Mucosa of descending colon (tissue), 3 donors: Measurements from ENCODE around the gene MLH1. TPM values are rescaled to one million over a fixed set of nuclear protein-coding genes. Genes with fewer than 3 reads are reported as not detected.
"Not testable (repeated sequence)": the region's sequence is repeated elsewhere in the genome, so short reads cannot be mapped to it uniquely, and the experiment has no call there.

ENCODE experiments used
- ATAC-seq: fragments of 200-7000 bp; cut with Tn5 transposase; one replicate; pipeline ENCODE4 v1.9.1; 2020; ENCODE audit warnings: mild to moderate bottlenecking, moderate library complexity
- DNase-seq, 3 donors: peaks; one replicate each; pipeline ENCODE4 v3.0.0-alpha.2; 2020
- H3K36me3 ChIP-seq: fragments of 200-600 bp; one replicate; pipeline ENCODE4 v1.8.0; 2021; ENCODE audit warnings: low read depth, mild to moderate bottlenecking
- H3K4me1 ChIP-seq: fragments of 200-600 bp; one replicate; pipeline ENCODE4 v1.8.0; 2021; ENCODE audit warnings: low read depth, mild to moderate bottlenecking
- H3K4me3 ChIP-seq: fragments of 200-600 bp; one replicate; pipeline ENCODE4 v1.8.0; 2021; ENCODE audit warnings: mild to moderate bottlenecking
- H3K9me3 ChIP-seq: fragments of 200-600 bp; one replicate; pipeline ENCODE4 v1.8.0; 2021; ENCODE audit warnings: mild to moderate bottlenecking
- CTCF ChIP-seq: fragments of 200-600 bp; IDR thresholded peaks from one replicate; pipeline ENCODE4 v1.8.0; 2022; ENCODE audit warnings: antibody characterized with exemption, mild to moderate bottlenecking
- intact Hi-C, 2 donors: fragments of 100-400 bp; cut with DNase I in 1 of 2; cut with micrococcal nuclease in 1 of 2; formaldehyde crosslinking; loops; one replicate each; pipeline versions ENCODE4 v1.11.0 to v1.11.1; 2022; cut with DNase I, micrococcal nuclease
- total RNA-seq, 3 donors: library from RNA; stranded (reverse); fragmentation: NEBNext Ultra II Directional in 2 of 3; extraction: Animal tissue kit (Norgen Biotek cat#: 25700) in 2 of 3; gene quantifications; one replicate each; pipeline versions ENCODE4 v1.2.1 to v1.2.4, GENCODE V29; 2021 to 2023
- donor health status: DM: no; HTN: no; CAD: no; lungs with moderate emphysema.
- donor health status: DM: no; HTN: no; CAD: no.
- donor health status: DM: no; HTN: yes; CAD: no.

The MLH1 gene
- total RNA-seq, 3 donors from 2014 or later = 15.4 to 25.9 (median 23.7) TPM

DNA sequence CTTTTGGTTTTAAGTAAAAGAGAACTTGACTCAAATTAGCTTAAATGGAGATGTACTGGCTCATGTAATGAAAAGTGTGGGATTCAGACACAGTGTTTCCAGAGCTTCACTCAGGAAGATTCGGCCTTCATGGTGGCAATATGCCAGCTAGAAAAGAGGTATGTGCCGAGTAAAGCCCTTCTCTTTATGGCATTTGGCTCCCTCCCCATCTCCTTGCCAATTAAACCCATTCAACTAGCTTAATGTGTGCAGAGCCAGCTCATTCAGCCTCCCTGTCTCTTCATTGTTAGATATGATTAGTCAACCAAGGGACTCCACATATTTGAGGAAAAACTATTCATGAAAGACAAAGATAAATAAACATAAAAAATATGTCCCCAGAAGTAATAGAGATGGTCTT lies 33.5 kb upstream of the MLH1 start:
- DNase-seq (peak in 1 of 3 donors; percentile 24), ATAC-seq (no peak)
- no peak for TF ChIP-seq CTCF
- H3K4me3 ChIP-seq = no peak overlapping the region
- H3K4me1 ChIP-seq = peaks cover 6% of the 10 kb centered on the region
- intact Hi-C loops = loop anchor here in 1 of 2 donors (10.0 kb wide), 1 partner anchor 235 kb away; no protein-coding TSS in a partner anchor
- H3K36me3 ChIP-seq = no peaks in the 10 kb centered on the region
- no peaks in the 10 kb centered on the region for H3K9me3 ChIP-seq

GRCh38 chr3:36960502-36960901 lies 32.8 kb upstream of the MLH1 start:
- Histone ChIP-seq H3K4me3 (no peak overlapping the region), H3K36me3 (no peaks in the 10 kb centered on the region), H3K9me3 (no peaks in the 10 kb centered on the region), H3K4me1 (peaks cover 6% of the 10 kb centered on the region)
- no peak for DNase-seq
- TF ChIP-seq CTCF = no peak
- ATAC-seq = no peak
- intact Hi-C loops = loop anchor here in 1 of 2 donors (10.0 kb wide), 1 partner anchor 236 kb away; no protein-coding TSS in a partner anchor

- not testable (repeated sequence) for H3K36me3 ChIP-seq, ATAC-seq, DNase-seq, H3K9me3 ChIP-seq, H3K4me3 ChIP-seq, H3K4me1 ChIP-seq
- intact Hi-C loops = loop anchor here in 1 of 2 donors (10.0 kb wide), 1 partner anchor 238 kb away; no protein-coding TSS in a partner anchor
These were observed 30.3 kb upstream of the MLH1 start for GRCh38 chr3:36963008-36963407.

DNA sequence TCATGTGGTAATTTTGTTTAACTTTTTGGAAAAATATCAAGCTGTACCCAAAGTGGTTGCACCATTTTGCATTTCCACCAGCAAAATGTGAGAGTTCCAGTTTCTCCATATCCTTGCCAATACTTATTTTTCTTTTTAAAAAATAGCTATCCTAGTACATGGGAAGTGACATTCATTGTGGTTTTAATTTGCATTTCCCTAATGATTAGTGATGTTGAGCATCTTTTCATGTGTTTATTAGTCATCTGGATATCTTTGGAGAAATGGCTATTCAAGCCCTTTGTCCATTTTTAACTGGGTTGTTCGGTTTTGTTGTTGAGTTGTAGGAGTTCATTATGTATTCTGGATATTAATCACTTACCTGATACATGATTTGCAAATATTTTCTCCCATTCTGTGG lies 29.0 kb upstream of the MLH1 start:
- TF ChIP-seq CTCF = no peak
- no peak overlapping the region for H3K4me3 ChIP-seq
- no peaks in the 10 kb centered on the region for H3K4me1 ChIP-seq
- no peak for ATAC-seq
- intact Hi-C loops = loop anchor here in 1 of 2 donors (10.0 kb wide), 1 partner anchor 240 kb away; no protein-coding TSS in a partner anchor
- no peaks in the 10 kb centered on the region for H3K36me3 ChIP-seq
- no peak for DNase-seq
- H3K9me3 ChIP-seq = no peaks in the 10 kb centered on the region

DNA sequence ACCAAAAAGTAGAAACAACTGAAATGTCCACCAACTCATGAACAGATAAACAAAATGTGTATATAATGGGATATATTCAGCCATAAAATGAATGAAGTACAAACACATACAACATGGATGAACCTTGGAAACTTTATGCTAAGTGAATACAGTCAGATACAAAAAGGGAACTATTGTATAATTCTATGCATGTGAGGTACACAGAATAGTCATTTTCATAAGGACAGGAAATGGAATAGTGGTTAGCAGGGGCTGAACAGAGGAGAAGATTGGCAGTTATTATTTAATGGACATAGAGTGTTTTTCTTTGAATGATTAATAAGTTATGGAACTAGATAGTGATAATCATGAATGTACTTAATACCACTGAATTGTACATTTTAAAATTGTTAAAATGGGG lies 28.5 kb upstream of the MLH1 start:
- intact Hi-C loops = loop anchor here in 1 of 2 donors (10.0 kb wide), 1 partner anchor 240 kb away; no protein-coding TSS in a partner anchor
- no peaks in the 10 kb centered on the region for H3K36me3 ChIP-seq
- no peak for DNase-seq
- H3K4me1 ChIP-seq = no peaks in the 10 kb centered on the region
- H3K9me3 ChIP-seq = no peaks in the 10 kb centered on the region
- H3K4me3 ChIP-seq = no peak overlapping the region
- ATAC-seq = no peak
- TF ChIP-seq CTCF = no peak

GRCh38 chr3:36965440-36965839 lies 27.9 kb upstream of the MLH1 start:
- ATAC-seq = no peak
- intact Hi-C loops = loop anchor here in 1 of 2 donors (10.0 kb wide), 1 partner anchor 241 kb away; no protein-coding TSS in a partner anchor
- H3K4me1 ChIP-seq = no peaks in the 10 kb centered on the region
- no peak overlapping the region for H3K4me3 ChIP-seq
- no peak for TF ChIP-seq CTCF
- no peaks in the 10 kb centered on the region for H3K9me3 ChIP-seq
- DNase-seq = no peak
- H3K36me3 ChIP-seq = no peaks in the 10 kb centered on the region
